Stromal cell of bone marrow (primary cell): ENCODE results near the gene FADS3.

Experiments used
- DNase-seq: peaks from one replicate; pipeline ENCODE4 v3.0.0-alpha.2; 2012; ENCODE audit warnings: low read depth

The FADS3 gene

GRCh38 chr11:61913699-61914395 lies 22.5 kb upstream of the FADS3 start:
- no peak for DNase-seq

GRCh38 chr11:61912991-61913698 lies 21.8 kb upstream of the FADS3 start:
- DNase-seq = no peak

GRCh38 chr11:61912530-61912898 lies 21.2 kb upstream of the FADS3 start:
- DNase-seq = no peak

GRCh38 chr11:61911701-61912529 lies 20.6 kb upstream of the FADS3 start:
- no peak for DNase-seq

GRCh38 chr11:61911128-61911700 lies 19.9 kb upstream of the FADS3 start:
- DNase-seq = no peak

- DNase-seq = no peak
Measured at GRCh38 chr11:61910187-61911127, 19.1 kb upstream of the FADS3 start.

GRCh38 chr11:61908730-61909316 lies 17.5 kb upstream of the FADS3 start:
- no peak for DNase-seq

GRCh38 chr11:61907871-61908729 lies 16.8 kb upstream of the FADS3 start:
- DNase-seq = no peak

- DNase-seq = no peak
Measured at GRCh38 chr11:61907282-61907681, 15.9 kb upstream of the FADS3 start.

- DNase-seq = no peak
Measured at GRCh38 chr11:61906522-61906909, 15.2 kb upstream of the FADS3 start.

GRCh38 chr11:61905801-61906521 lies 14.6 kb upstream of the FADS3 start:
- no peak for DNase-seq

GRCh38 chr11:61905067-61905696 lies 13.8 kb upstream of the FADS3 start:
- no peak for DNase-seq

GRCh38 chr11:61904539-61905048 lies 13.2 kb upstream of the FADS3 start:
- DNase-seq = no peak

- no peak for DNase-seq
Measured at GRCh38 chr11:61903845-61904244, 12.5 kb upstream of the FADS3 start.

GRCh38 chr11:61902313-61902712 lies 11.0 kb upstream of the FADS3 start:
- DNase-seq = no peak

GRCh38 chr11:61901397-61901796 lies 10.1 kb upstream of the FADS3 start:
- no peak for DNase-seq

- DNase-seq = no peak
Measured at GRCh38 chr11:61900251-61900650, 8.9 kb upstream of the FADS3 start.

- no peak for DNase-seq
Measured at GRCh38 chr11:61899146-61899841, 7.9 kb upstream of the FADS3 start.
